GM19023 (cell line): ENCODE results near the gene ST7.

Experiments
- ATAC-seq: cut with Tn5 transposase; IDR thresholded peaks from one replicate; pipeline ENCODE4 v1.9.1; 2021; ENCODE audit warnings: mild to moderate bottlenecking, moderate library complexity; ENCODE audit not compliant: unreplicated experiment

The ST7 gene

GRCh38 chr7:117146511-117146910 is 193.2 kb downstream of the ST7 start:
- no peak for ATAC-seq

- no peak for ATAC-seq
These were observed 195.7 kb downstream of the ST7 start for GRCh38 chr7:117148971-117149370.

GRCh38 chr7:117149692-117150091 is 196.4 kb downstream of the ST7 start:
- no peak for ATAC-seq

- ATAC-seq, result no peak
These were observed 199.1 kb downstream of the ST7 start for GRCh38 chr7:117152213-117153007.

- no peak for ATAC-seq
These were observed 199.8 kb downstream of the ST7 start for GRCh38 chr7:117153016-117153545.

GRCh38 chr7:117154721-117155120 is 201.4 kb downstream of the ST7 start:
- no peak for ATAC-seq

GRCh38 chr7:117155694-117156093 is 202.4 kb downstream of the ST7 start:
- no peak for ATAC-seq

GRCh38 chr7:117157241-117158209 is 204.2 kb downstream of the ST7 start:
- ATAC-seq, result no peak

GRCh38 chr7:117158941-117159697 is 205.8 kb downstream of the ST7 start:
- no peak for ATAC-seq

- no peak for ATAC-seq
These were observed 209.8 kb downstream of the ST7 start for GRCh38 chr7:117163101-117163500.

GRCh38 chr7:117164620-117165019 is 211.3 kb downstream of the ST7 start:
- no peak for ATAC-seq

GRCh38 chr7:117165656-117166055 is 212.4 kb downstream of the ST7 start:
- ATAC-seq, result no peak

GRCh38 chr7:117169907-117170306 is 216.6 kb downstream of the ST7 start:
- no peak for ATAC-seq

GRCh38 chr7:117171106-117171505 is 217.8 kb downstream of the ST7 start:
- ATAC-seq, result no peak

GRCh38 chr7:117172283-117172682 is 219.0 kb downstream of the ST7 start:
- no peak for ATAC-seq

- no peak for ATAC-seq
These were observed 219.9 kb downstream of the ST7 start for GRCh38 chr7:117173035-117173770.

- ATAC-seq, result no peak
These were observed 222.9 kb downstream of the ST7 start for GRCh38 chr7:117176206-117176605.

GRCh38 chr7:117178600-117178999 is 225.3 kb downstream of the ST7 start:
- ATAC-seq, result no peak

GRCh38 chr7:117179701-117180100 is 226.4 kb downstream of the ST7 start:
- no peak for ATAC-seq

- no peak for ATAC-seq
These were observed 230.4 kb downstream of the ST7 start for GRCh38 chr7:117183729-117184128.
